Stimulated activated CD4-positive, alpha-beta T cell treated with anti-CD3 and anti-CD28 coated beads, Interleukin-2, amount 100 ng/mL, for 24 hours (primary cell): ENCODE data around the gene SLF2.

Source experiments
- DNase-seq, 2 donors: peaks; one replicate each; pipeline ENCODE4 v3.0.0-alpha.2; 2020

Gene SLF2

DNA sequence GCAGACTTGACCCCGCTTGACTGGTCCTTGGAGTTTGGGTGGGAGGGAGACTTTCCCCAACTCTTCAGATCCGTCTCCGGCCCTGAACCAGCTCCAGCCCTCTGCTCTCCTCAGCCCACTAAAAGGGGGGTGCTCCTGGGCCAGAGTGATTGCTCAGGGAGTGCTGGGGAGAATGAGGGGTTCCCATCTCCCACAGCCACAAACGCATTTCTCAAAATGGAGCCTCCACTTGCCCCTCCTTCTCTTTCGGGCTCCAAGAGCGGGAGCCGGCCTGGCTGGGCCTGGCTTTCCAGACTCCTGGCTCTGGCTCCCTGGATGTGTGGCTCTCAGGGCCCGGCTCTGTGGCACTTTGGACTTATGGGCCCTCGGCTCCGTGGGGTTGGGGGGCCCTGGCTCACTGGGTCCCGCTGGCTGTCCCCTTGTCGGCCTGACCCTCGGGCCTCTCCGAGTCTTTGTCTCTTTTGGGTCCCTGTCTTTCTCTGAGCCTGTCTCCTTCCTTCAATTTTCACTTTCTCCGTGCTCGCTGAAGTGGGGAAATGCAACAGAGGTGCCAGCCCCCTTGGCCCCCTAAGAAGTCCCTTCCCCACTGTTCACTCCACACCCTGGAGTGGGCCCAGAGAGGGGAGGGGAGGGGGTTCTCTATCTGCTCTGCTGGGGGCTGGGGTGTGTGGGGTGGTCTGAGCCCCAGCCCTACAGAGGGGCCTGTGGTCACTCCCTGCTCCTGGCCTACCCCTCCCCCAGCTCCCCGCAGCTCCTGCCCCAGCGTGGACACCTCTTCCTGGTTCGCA is 87.6 kb downstream of the SLF2 start:
- DNase-seq: no peak

DNA sequence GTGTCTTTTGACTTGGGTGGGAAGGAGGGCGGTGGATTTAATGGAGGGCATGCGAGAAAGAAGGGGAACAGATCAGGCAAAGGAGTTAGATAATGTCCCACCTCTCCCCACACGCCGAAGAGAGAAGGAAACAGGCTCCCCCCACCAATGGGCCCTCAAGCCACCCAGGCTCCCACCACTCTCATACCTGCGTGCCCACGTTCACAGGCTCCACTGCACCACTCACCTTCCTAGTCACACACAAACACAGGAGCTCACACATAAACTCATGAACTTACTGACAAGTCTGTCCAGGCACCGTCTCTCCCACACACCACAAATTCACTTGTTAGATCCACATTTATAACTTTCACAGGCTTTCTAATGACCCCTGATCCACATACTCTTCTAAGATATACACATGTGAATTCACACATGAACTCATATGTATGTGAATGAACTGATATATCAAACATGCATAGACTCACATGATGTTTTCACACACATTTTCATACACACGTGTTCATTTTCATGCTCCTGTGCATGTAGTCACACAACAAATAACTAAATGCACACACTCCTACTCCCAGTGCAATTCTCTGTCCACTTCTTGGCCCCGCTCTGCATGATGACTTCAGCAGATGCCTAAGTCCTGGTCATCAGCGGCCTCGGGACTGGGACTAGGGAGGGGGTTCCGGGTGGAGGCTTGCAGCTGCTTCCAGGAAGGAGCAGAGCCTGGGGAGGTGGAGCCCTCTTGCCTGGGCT is 88.3 kb downstream of the SLF2 start:
- no peak for DNase-seq

DNA sequence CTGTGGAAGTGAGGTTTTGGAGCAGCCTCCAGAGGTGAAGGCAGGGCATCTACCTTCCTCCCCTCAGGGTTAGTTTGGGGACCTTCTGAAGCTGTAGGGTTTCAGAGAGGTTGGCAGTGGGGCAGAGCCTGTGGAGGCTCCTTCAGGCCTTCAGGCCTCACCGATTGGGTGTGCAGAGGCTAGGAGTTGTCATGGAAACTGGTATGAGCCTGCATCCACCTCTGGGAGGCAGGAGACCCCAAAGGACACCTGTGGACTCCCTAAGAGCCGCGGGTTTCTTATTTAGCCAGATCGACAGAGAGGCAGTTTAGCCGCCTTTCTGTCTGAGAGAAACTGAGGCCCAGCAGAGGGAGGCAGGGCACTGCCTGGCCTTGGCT is 88.9 kb downstream of the SLF2 start:
- no peak for DNase-seq

DNA sequence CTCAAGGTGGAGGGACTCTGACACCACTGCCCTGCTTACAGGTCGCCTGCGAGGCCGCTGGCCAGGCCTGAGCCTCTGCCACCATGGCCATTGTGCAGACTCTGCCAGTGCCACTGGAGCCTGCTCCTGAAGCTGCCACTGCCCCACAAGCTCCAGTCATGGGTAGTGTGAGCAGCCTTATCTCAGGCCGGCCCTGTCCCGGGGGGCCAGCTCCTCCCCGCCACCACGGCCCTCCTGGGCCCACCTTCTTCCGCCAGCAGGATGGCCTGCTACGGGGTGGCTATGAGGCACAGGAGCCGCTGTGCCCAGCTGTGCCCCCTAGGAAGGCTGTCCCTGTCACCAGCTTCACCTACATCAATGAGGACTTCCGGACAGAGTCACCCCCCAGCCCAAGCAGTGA is 89.7 kb downstream of the SLF2 start:
- no peak for DNase-seq

- no peak for DNase-seq
Observed at GRCh38 chr10:101003639-101004206, 91.0 kb downstream of the SLF2 start.

GRCh38 chr10:101005361-101005760 is 92.6 kb downstream of the SLF2 start:
- no peak for DNase-seq

DNA sequence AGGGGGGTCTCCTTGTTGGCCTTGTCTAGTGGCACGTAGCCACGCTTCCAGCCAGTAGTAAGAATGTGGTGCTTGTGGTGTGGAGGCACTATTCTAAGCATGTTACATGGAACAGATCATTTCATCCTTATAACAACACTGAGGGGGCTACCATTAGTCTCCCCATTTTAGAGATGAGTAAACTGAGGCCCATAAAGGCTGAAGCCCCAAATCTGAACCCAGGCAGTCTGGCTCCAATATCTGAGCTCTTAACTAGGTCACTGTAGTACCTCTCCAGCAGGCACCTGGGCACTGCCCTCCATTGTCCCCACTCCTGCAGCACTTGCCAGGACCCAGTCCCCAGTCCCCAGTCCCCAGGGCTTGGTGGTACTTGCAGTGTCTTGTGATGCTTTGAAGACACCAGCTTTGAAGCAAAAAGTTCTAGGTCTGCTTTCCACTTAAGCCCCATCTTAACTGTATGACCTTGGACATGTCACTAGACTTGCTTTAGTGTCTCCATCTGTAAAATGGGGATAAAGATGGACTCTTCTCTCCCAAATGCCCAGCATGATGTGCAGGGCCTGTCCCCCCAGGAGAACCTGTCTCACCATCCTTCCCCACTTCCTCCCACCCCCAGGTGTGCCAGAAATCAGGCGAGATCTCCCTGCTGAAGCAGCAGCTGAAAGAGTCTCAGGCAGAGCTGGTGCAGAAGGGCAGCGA is 93.3 kb downstream of the SLF2 start:
- DNase-seq: no peak

- DNase-seq: no peak
Observed at GRCh38 chr10:101006593-101007098, 93.9 kb downstream of the SLF2 start.

GRCh38 chr10:101007099-101007711 is 94.4 kb downstream of the SLF2 start:
- DNase-seq: no peak

GRCh38 chr10:101007915-101008822 is 95.4 kb downstream of the SLF2 start:
- no peak for DNase-seq

GRCh38 chr10:101008823-101009423 is 96.2 kb downstream of the SLF2 start:
- no peak for DNase-seq

- DNase-seq: no peak
Observed at GRCh38 chr10:101010329-101010728, 97.6 kb downstream of the SLF2 start.

DNA sequence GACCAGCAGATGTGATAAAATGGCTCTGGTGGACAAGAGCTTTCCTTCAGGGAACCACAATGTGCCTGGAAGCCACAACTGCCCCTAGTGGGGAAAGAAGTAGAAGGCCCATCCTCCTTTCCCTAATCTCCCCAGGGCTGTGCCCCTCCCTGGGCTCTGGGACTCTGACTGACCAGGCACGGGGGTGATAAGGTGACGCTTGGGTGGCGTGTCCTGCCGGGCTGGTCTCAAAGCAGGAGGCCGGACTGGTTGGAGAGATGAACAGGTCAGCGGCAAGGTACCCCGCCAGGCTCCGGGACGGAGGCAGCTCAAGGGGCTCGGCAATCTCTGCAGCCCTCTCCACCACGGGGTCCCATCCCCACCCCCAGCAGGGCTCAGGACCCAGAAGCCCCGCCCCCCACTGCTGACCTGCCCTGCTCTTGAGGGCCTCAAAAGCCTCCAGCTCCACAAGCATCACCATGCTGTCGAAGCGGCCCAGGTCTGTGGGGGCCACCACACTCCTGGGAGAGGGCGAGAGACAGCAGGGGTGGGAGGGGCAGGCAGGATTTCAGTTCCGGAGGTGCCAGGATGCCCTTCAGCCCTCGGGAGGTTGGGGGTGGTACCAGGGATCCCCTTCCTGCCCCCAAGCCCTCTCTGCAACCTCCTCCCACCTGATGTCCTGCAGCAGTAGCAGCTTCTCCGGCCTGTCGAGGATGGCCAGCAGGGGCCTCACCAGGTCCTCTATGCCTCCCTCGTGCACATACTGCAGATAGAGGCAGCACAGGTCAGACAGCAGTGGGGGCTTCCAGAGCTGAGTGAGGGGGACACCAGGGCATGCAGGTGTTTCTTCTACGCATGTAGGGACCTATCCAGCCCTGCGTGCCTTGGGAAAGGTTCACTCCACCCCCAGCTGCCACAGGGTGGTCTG is 99.0 kb downstream of the SLF2 start:
- no peak for DNase-seq

DNA sequence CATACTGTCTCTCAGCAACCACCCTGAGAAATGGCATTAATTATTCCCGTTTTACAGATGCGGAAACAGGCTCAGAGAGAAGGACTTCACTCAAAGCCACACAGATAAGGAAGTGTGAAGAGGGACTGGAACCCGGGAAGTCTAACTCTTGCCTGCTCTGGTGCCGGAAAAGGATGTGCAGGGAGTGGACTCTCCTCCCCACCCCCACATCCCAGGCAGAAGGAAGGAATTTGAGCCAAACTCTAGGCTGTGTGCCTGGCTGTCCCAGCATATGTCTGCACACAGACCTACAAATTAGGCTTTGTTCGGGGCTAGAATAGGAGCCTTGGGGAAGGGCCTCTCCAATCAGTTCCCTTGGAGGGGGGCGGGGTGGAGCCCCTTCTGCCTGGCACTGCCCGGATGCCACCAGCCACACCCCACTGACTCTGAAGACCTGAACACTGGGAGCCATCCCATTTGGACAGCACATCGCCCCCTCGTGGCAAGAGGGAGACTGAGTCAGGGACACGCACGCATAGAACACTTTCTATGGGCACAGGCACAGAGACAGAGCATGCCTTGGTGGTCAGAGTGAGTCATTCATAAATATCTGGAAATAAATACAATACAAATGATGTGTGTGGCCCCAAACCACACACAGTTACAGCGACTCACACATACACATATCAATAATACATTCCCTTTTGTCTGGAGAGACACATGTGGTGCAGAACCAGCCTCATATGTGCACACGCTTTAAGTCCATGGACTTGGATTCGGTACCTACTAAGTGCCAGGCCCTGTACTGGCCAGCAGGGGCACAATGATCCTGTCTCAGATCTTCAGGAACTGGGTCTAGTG is 100.0 kb downstream of the SLF2 start:
- peak; percentile 84 for DNase-seq

- DNase-seq: no peak
Observed at GRCh38 chr10:101013365-101013825, 100.6 kb downstream of the SLF2 start.

DNA sequence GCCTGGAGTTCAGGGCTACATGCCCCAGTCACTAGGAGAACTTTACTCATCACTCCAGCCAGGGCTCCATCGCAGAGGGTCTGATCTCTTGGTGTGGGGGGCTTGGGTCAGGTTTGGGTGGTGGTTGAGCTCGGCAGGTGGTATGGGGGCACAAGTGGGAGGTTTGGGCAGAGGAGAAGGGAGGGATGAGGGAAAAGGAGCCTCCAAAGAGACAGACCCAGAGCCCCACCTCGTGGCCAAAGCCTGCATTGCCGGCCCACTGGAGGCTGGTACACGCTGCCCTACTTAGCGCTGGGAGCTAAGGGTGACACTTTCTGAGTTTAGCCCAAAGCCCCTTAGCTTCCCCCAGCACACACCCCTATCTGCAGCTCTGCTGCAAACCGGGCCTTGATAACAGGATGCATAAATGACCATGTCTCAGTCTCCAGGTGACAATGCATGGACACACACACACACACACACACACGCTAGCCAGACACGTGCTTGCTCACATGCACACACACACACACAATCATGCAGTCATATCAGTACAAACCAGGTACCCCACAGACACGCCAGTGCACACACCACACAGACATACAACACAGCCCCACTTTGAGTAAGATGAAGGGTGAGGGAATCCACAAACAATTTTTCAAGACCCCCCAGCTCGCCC is 101.6 kb downstream of the SLF2 start:
- DNase-seq: peak; percentile 83 to 88
